HG02678 (cell line): ENCODE data around the gene UBL4B.

ENCODE experiments used
- ATAC-seq: cut with Tn5 transposase; IDR thresholded peaks from one replicate; pipeline ENCODE4 v1.9.1; 2021; ENCODE audit warnings: mild to moderate bottlenecking, moderate library complexity; ENCODE audit not compliant: unreplicated experiment

The UBL4B gene

GRCh38 chr1:110112656-110113055 lies 413 bp downstream of the UBL4B start:
- ATAC-seq = no peak

DNA sequence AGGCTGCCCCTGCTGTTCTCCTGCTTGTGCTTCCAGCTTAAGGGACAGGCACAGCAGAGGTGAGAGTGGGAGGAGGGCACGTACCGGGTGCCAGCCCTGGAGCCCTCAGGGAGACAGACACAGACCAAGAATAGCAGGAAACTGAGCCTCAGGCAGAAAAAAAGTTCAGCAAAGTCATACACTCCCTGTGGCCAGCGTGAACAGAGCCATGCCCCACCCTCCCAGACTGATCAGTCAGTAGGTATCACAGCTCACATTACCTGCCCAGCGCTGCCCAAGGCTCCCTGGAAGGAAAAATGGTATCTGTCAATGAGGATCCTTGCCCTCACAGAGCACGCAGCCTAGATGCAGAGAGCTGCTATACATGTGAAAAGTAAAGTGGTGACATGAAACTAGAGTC lies 1.3 kb downstream of the UBL4B start:
- ATAC-seq = no peak

- no peak for ATAC-seq
Measured at GRCh38 chr1:110114173-110114572, 1.9 kb downstream of the UBL4B start.

DNA sequence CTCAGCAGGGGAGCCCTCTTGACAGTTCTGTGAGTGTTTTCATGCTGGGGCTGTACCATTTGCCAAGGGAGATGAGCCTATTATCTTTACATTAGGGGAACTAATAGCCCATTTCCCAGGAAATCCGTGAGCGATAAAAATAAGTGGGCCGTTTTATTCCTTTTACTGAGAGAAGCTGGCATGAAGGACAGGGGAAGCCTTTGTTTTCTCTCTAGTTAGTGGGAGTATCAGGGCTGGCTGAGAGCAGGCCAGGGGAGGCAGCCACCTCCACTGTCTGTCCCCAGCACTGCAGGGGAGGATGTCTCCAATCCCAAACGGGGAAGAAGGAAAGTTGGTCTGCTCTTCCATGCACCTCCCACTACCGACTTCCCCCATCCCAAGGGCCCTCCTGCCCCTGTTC lies 2.5 kb downstream of the UBL4B start:
- no peak for ATAC-seq

DNA sequence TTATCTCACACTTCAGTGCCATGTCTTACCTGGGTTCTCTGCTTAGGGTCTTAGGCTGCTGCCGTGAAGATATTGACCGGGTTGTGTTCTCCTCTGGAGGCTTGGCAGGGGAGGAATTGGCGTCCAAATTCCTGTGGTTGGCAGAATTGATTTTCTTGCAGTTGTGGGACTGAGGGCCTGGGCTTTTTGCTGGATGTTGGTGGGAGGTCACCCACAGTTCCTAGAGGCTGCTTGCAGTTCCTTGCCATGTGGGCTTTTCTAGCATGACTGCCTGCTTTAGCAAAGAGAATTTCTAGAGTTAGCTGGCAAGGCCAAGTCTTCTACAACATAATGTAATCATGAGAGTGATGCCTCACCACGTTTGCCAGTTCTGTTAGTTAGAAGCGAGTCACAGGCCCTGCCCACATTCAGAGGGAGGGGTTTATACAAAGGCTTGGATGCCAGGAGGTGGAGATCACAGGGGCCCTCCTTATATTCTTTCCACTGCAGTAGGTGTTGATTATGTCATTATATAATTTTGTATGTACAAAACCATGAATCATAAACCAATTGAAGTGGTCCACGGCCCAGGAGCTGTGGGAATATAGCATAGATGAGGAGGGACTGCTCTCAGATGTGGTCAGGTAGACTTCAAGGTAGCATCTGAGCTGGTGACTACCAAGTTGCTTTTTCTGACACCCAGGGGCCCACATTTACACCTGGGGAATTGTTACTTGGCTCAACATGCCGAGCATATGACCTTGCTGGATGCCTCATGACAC lies 6.6 kb downstream of the UBL4B start:
- ATAC-seq = no peak

DNA sequence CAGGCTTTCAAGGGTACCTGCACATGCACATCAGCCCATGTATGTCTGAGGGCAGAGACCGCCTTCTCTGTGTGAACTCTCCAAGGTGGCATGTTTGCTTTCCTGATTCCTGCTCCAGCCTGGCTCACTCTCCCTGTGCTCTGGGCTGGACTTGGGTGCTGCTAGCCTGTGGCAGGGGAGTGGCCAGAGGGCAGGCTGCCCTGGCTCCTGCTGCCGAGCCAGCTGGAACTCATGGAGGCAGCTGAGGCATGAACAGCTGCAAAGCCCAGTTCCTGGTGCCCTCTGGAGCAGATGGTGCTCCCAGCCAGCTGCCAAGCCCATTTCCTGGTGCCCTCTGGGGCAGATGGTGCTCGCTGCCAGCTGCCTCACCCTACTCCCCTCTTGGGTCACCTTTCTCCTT lies 7.6 kb downstream of the UBL4B start:
- no peak for ATAC-seq

DNA sequence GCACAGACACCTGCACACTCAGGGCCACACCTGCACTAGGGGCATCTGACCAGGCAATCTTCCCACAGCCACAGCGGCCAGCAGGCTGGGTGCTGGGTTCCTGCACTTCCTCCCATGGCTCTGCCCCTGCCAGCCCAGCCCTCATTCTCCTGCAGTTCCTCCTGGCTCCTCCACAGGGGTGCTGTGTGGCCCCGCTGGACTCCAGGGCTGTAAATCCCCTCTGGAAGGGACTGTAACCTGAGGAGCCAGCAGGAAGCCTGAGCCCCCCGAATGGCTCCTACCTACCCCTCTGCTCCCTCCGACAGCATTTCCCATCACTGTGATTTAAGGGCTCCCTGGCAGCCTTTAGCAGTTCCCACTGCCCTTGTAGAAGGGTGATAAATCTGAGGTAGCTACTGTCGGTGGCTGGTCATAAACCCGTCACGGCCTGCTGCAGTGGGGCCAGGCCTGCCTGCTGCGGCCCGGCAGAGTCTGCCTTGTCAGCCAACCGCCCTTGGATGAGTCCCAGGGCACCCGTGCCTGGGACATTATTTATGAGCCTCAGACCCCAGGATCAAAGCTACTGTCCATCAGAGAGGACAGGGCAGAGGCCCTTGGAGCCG lies 8.8 kb downstream of the UBL4B start:
- no peak for ATAC-seq

DNA sequence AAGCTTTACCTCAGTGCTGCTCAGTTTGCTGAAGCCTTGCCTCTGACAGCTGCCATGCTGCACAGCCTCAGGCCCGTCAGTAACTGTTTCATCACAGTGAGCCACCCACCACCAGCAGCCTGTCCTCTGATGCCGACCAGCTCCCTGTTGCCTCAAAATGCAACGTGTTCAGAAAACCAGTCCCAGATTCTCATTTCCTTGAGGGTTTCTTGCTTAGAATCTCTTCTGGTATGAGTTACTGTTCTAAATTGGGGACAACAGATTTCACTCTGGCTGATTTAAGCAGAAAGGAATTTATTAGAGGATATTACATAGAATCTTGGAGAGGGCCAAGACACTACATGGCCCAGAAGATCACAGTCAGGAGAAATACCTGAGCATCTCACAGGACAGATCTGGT lies 11.0 kb downstream of the UBL4B start:
- ATAC-seq = no peak

DNA sequence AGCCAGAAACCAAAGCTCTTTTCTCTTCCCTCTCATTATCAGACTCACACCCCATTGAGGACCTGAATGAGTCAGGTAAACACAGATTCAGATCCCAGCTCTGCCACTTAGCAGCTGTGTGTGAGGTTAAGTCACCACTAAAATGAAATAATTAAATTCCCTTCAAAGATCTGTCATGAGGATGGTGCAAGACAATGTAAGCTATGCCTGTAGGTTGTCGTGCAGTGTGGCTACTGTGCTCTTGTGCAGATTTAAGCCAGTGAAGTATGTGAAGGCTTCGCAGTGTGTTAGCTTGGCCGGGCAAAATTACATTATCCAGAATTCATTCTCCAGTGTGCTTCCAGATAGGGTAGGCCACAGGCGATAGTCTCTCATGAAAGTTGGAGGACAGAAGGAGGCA lies 13.6 kb downstream of the UBL4B start:
- ATAC-seq = no peak

- no peak for ATAC-seq
Measured at GRCh38 chr1:110130113-110130591, 17.9 kb downstream of the UBL4B start.

DNA sequence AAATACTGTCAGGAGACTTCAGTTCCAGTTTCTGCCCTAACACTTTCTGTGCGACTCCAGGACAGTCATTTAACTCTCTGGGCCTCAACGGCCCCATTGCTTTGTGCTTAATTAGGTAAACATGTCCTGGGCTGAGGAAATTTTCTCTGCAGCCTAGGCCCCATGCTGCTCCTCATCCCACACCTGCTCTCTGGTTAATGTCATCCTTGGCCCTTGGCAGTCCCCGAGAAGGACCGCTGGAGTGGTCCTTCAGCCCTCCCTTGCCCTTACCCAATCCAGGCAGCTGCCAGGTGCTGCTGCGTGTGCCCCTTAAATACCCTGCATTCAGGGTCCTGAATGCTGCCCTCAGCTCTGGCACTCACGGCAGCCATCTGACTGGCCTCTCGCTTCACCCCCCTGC lies 18.7 kb downstream of the UBL4B start:
- ATAC-seq = no peak

DNA sequence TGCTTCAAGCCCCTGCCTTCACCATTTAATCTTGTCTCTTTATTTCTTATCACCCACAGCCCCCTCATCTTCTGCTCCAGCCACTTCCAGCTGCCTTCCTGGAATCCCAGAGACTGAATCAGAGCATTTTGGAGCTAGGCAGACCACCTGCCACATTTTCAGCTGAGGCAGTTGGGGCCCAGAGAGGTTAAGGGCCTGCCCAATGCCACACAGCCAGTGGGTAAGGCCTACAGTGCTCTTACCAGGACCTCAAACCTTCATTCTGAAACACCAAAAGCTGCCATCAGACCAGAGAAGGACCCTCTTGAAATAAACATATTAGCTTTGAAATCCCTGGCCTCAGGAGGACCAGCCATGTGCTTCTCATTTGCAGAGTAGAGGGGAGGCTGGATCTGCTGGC lies 20.4 kb downstream of the UBL4B start:
- ATAC-seq = no peak

GRCh38 chr1:110133436-110133835 lies 21.2 kb downstream of the UBL4B start:
- no peak for ATAC-seq

DNA sequence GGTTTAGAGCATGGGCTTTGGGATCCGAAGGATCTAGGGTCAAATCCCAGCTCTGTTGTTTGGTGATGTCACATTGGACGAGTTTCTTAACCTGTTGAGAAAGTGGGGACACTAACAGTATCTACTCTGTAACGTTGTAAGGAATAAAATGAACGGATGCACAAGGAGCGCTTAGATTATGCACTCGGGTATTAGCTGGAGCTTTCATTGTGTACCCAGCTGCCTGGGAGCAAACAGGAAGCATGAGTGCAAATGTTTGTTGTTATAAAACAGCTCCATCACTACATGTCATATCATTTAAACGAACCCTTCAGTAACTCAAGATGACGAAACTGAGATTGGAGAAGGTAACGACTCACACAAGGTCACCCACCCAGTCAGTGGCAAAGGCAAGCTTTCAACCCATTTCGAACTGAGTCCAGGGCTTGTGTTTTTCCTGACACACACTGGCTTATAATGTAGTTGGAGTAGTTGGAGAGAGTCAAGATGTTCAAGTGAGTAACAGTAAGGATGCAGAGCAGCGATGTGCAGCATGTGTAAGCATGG lies 21.9 kb downstream of the UBL4B start:
- no peak for ATAC-seq

GRCh38 chr1:110135246-110135645 lies 23.0 kb downstream of the UBL4B start:
- ATAC-seq = no peak

- no peak for ATAC-seq
Measured at GRCh38 chr1:110135666-110136065, 23.4 kb downstream of the UBL4B start.

GRCh38 chr1:110136911-110137310 lies 24.7 kb downstream of the UBL4B start:
- ATAC-seq = no peak

GRCh38 chr1:110138956-110139355 lies 26.7 kb downstream of the UBL4B start:
- ATAC-seq = no peak

DNA sequence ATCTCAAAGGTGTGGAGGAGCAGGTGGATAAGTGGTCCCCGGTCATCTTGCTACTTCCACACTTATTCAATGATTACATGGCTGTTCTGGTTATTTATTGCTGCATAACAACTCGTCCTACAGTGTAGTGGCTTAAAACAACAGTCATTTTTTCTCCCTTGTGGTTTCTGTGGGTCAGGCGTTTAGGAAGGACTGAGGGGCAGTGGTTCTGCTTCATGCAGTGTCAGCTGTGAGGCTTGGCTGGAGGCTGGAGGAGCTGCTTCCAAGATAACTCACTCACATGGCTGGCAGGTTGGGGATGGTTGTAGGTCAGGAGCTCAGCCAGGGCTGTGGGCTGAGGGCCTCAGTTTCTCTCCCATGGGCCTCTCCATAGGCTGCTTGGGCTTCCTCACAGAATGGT lies 32.1 kb downstream of the UBL4B start:
- ATAC-seq = no peak

- no peak for ATAC-seq
Measured at GRCh38 chr1:110148961-110149360, 36.7 kb downstream of the UBL4B start.

DNA sequence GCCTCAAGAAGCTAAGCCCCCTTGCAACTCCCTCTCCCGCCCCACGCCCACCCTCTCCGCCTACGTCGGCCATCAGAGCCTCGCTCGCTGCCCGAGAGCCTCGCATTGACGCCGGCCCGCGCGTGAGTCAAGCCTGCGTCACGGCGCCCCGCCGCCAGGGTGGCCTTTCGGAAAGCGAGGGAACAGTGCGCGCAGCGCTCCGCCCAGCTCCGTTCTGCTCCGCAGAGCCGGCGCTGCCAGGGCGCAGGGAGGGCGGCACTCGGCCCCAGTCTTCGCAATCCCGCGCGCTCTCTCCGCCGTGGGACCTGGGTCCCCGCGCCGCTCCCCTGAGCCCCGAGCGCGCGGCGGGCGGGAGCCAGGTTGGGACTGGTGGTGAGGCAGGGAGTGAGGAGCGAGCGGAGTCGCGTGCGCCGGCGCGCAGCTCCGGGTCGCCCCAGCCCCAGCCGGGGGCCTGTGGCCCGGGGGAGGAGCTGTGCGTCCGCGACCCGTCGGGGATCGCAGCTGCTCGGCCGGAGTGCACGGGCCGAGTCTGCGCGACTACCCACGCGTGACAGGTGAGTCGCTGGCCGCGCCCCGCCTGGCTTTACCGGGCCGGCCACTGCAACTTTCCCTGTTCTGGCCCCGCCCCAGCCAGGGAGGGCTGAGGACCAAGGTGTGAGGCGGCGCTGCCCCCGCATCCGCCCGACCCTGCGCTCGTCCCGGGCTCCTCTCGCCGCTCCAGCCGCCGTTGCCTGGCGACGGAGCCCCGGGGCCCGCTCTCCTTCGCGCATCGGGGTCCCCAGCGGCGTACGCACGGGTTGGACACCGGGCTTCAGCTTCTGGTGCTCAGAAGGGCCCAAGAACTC lies 38.3 kb downstream of the UBL4B start, which contains the start of gene SLC6A17:
Gene SLC6A17 (plus strand): TSS at position 165 of the 845 bp plus-strand sequence. CDS start 16,436 bp downstream, outside the sequence.
- no peak for ATAC-seq
